ENCODE results near the gene MDP1.
"Not testable (repeated sequence)": the region's sequence is repeated elsewhere in the genome, so short reads cannot be mapped to it uniquely, and the experiment has no call there.

Gene MDP1

DNA sequence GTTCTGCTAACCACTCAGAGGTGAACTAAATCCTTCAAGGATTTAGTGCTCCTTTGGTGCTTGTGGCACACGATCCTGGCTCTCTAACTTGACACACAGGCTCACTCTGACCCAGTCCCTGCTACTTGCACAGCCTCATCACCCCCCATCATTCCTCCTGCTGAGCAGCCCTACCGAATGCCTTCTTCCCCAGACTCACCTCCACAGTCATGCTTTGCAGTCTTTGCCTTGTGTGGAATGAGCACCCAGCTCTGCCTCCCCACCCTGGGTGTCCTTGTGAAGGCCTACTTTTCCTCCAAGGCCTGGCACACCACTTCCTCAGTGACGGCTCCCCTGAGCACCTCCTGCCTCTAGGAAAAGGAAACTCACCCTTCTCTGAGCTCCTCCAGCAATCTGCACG is 34.5 kb upstream of the MDP1 start:
- DNase-seq (ENCODE audit: low spot score), result no peak

DNA sequence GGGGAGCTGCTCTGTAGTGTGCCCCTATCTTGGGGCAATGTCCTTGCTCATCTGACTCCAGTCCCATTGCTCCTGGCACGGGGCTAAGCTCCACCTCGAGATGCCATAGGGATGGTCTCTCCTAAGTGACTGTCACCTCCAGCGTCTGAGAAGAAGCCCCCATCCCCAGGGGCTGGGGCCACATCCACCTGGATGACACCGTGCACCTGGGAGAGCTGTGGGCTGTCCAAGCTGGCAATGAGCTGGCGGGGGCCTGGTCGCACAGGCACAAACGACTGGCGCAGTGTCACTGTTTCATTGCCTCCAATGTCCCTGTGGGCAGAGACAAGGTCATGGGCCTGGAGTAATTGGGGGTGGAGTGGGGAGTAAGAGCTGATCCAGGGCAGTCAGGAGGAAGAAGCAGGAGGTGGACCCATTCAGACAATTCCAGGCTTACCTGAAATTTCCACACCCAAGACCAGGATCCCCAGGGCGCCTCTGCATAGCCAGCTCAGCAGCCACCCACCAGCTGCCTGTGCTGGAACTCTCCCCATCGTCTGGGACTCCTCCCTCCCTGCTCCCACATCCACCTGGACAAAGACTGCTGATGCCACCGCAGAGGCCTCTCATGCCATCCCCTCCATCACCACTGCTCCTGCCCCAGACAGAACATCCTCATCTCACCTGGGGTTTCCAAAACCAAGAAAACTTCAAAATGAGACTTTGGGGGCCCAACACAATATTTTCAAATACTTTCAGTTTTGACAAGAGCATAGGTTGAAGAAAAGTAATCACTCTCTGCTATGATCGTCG is 33.6 kb upstream of the MDP1 start:
- DNase-seq (ENCODE audit: low spot score), result no peak

DNA sequence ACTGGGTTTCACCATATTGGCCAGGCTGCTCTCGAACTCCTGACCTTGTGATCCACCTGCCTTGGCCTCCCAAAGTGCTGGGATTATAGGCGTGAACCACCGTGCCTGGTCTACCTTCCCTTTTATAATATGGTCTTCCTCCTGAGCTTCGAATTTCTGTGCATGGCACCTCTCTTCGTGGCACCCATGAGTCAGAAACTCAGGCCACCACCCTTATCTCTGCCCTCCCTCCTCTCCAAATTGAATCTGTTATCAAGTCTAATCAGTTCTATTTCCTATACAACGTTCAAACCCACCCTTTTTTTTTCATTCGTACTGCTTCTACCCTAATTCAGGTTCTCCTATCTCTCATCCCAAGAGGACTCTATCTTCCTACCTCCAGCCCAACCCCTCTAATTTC is 31.6 kb upstream of the MDP1 start:
- DNase-seq (ENCODE audit: low spot score), result no peak

- DNase-seq (ENCODE audit: low spot score), result no peak
These were observed 30.9 kb upstream of the MDP1 start for GRCh38 chr14:24246765-24247212.

GRCh38 chr14:24245350-24245749 is 29.5 kb upstream of the MDP1 start:
- not testable (repeated sequence) for DNase-seq (ENCODE audit: low spot score)

DNA sequence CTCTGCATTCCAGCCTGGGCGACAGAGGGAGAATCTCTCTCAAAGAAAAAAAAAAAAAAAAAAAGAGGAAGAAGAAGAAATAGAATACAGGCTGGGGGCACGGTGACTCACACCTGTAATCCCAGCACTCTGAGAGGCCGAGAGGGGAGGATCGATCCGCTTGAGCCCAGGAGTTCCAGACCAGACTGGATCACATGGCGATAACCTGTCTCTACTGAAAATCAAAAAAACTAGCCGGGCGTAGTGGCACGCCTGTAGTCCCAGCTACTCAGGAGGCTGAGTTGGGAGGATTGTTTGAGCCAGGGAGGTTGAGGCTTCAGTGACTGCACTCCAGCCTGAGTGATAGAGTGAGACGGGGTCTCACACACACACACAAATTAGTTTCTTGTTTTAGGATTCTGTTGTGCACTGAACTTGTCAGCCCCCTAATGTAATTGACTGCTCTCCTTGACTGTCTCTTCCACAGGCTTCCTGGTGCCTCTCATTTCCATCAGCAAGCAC is 27.5 kb upstream of the MDP1 start:
- no peak for DNase-seq (ENCODE audit: low spot score)

DNA sequence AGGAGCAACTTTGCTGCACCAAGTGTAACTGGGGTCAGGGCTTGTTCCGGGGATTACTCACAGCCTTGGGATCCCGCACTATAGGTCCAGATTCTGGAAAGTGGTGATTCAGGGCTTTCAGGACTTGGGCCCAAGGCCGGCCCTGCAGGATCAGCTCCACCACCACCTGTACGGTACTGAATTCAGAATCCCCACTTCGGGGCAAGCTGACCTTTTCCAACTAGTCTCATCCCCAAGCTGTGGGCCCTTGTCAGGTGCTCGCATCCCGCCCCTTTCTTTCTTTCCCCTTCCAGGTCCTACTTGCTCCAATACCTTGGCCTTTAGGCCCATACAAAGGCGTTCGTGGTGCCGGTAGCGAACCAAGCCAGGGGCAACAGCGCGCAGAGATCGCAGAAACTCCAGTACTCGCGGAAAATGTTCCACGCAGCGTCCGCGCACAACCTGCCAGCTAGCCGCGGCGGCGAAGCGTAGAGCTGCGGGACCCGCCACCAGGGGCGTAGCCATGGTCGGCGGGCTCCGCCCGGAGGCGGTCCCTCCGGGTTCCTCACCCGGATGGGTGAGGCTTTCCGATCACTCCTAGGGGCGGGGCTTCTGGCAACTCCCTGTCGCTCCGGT is 26.1 kb upstream of the MDP1 start:
- peak; percentile 97 for DNase-seq (ENCODE audit: low spot score)

GRCh38 chr14:24240110-24240918 is 24.4 kb upstream of the MDP1 start:
- no peak for DNase-seq (ENCODE audit: low spot score)

DNA sequence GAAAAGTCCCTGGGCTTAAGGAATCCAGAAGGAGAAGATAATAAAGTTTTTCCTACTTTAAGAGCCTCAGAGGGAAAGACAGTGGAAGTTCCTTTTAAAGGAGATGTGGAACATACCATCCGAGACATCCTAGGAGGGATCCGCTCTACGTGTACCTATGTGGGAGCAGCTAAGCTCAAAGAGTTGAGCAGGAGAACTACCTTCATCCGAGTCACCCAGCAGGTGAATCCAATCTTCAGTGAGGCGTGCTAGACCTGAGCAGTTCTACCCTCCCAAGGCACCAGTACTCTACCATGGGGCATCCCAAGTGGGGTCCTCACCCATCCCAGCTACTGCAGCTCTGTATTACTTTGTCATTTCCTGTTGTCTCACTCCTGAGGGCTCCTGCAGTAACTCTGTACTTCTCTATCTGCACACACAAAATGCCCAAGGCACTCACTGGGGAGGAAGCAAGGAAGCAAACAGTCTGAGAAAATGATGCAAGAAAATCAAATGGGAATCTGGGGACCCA is 22.7 kb upstream of the MDP1 start:
- DNase-seq (ENCODE audit: low spot score), result no peak

GRCh38 chr14:24238123-24238522 is 22.3 kb upstream of the MDP1 start:
- DNase-seq (ENCODE audit: low spot score), result no peak

GRCh38 chr14:24237463-24237955 is 21.6 kb upstream of the MDP1 start:
- DNase-seq (ENCODE audit: low spot score), result no peak

DNA sequence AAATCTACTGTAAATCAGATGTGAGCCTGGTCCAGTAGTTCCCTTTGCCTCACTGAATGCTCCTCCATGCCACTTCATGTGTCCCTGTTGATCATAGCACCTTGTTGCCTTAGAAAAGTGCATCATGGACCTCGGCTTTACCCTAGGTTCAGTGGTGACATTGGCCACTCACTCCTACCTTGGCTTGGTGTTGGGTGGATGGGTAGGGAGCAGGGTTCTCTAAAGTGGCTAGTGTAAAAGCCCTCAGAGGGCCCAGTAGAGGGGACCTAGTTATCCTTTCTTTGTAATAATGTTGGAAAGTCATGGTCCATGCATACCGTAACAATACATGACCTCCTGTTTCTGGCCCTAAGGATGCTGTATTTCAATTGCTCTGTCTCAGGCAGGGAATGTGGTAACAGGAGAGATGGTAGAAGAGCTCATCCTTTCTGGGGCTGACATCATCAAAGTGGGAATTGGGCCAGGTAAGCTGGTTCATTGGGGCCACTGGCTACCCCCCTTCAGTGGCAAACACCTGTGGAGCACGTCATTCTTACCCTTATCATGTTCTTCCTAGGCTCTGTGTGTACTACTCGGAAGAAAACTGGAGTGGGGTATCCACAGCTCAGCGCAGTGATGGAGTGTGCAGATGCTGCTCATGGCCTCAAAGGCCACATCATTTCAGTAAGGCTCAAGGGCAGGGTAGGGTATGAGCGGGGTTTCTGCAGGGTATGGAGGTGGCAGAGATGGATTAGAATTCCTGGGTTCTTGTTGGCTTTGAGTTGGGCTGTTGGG is 21.0 kb upstream of the MDP1 start:
- DNase-seq (ENCODE audit: low spot score), result no peak

DNA sequence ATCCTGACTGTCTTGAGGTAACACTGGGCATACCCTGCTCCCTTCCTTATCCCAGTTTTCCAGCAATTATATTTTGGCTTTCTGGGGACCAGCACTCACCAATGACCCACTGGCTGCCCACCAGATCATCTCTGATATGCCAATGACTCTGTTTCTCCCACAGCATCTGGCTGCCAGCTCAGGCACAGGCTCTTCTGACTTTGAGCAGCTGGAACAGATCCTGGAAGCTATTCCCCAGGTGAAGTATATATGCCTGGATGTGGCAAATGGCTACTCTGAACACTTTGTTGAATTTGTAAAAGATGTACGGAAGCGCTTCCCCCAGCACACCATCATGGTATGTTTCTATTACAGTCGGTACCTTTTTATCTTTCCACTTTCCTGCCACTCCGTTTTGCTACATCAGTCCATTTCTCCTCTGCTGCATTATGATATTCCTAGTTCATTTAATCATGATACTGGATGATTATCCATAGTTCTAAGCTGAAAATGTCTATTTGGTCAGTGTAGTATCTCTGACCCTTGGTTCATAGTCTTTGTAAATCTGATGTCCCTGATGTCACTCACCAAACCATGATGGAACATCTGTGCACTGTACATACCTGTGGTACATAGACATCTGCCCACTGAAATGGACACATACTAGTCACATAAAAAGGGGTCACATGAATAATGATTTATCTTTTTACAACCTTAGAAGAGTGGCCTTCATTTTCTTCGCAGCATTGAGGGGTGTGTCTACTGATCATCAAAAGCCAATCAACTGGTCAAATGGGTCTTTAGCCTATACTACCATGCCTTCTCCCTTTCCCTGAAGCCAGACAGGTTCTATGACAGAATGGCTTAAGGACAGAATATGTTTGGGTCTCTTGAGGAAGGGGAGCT is 20.2 kb upstream of the MDP1 start:
- no peak for DNase-seq (ENCODE audit: low spot score)

DNA sequence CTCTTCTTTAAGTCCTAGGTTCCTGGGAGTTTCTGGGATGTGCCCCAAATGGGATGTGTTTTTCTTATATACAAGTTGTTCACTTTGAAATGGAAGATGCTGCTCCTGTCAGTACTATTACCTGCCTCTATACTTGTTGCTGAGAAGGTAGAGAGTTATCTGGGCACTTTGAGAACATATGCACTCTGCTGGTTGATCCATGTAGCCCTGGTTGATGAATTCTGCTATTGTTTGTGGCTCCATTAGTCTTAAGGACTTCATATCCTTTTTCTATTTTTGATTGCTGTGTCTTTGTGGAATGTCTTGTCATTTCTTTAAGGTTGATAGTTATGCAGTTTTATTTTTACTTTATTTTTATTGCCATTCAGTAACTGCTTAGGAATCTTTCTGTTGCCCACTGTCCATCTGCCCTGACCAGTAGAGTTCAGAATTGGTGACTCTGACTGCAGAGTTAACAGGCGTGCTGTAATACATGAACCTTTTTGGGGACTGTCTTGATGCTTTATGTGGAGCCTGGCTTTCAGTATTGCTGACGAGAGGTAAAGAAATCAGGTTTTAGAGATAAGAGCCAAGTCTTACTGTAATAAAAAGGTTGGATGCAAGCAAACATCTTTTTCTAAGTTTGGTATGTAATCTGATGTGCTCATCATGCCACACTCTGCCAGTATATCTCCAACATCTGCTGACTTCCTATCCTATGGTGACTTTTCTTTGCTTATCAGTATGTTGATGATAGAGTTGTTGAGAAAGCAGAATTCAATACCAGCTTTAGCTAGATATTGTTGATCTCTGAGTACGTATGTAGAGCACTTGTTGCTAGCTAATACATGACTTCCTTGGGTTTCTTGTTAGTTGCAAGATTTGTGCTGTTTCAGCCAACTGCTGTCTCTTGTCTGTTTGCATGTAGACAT is 18.5 kb upstream of the MDP1 start:
- no peak for DNase-seq (ENCODE audit: low spot score)

DNA sequence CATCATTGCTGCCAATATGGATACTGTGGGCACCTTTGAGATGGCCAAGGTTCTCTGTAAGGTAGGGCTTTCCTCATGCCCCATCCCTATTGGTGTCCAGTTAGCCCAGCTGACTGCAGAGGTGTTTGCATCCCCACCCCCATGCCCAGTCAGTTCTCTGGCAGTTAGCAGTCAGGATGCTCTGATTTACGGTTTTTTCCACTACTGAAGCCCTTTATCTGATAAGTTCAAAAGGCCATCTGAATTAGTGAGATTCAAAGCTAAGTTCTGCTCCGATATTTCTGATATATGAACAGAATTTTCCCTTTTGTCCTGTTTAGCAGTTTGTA is 17.6 kb upstream of the MDP1 start:
- no peak for DNase-seq (ENCODE audit: low spot score)

DNA sequence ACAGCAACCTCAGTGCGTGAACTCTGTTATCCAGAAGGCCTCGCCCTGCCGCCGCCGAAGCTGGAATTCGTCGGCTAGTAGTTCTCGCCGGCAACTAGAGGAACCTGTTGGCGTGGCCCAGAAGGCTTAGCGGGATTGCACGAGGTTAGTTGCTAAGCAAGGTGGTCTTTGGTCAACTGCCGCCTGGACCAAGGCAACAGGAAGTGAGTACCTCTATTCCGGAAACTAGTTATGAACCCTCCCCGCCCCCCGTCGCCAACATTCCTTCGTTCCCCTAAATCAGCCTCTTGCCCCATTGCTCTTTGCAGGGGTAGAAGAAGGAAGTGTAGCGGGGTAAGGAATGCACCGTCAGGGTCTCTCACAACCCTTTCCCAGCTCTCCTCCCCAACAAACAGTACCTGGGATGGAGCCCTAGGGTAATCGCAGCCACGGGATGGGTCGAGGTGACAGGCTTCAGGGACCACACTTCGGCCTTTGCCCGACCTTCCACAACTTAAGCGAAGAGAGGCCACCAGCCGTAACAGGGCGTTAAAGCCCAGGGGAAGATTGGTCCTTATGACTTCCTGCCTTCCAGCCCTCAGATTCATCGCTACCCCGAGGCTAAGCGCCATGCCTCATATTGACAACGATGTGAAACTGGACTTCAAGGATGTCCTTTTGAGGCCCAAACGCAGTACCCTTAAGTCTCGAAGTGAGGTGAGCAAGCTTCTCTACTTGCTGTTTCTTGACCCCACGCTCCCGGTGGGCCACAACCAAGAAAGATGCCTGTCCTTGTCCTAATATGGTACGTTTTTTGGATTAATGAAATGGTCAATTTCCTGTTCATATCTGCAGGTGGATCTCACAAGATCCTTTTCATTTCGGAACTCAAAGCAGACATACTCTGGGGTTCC is 17.0 kb upstream of the MDP1 start, which contains the start of gene GMPR2:
Gene GMPR2 (plus strand): TSS at position 285 of the 893 bp plus-strand sequence. CDS start 325 bp downstream, at position 610.
- no peak for DNase-seq (ENCODE audit: low spot score)

DNA sequence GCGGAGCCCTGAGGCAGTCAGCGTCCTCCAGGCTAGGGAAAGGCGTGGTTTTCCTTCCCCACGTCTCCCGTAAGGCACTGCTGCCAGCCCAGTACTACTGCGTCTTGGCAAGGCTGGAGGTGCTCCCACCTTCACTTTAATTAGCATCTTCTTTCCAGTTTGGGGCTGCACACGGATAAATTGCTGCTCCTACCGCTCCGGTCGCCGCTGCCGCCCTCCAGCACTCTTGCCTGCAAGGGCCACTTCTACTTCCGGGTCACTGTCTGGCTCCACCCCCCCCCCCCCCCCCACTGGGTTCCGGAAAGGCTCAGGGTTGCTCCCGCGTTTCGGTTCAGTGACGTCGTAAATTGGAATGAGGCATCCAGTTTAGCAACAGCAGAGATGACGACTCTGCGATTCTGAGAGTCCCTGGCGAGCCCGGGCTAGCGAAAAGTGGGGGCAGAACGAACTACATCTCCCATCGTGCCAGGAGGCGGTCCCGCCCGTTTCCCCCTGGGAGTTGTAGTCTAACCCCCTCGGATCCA is 16.3 kb upstream of the MDP1 start, which contains the start of gene NEDD8:
Gene NEDD8 (minus strand): TSS at position 247 of the 524 bp plus-strand sequence. CDS start 100 bp downstream, at position 147.
- peak; percentile 90 for DNase-seq (ENCODE audit: low spot score)
